GM12875 (cell line): ENCODE results near the gene CD83.

Experiments
- H3K4me3 ChIP-seq: one replicate; pipeline ENCODE4 v1.5.1; 2011; ENCODE audit warnings: low read depth, low read length, control low read depth
- TF ChIP-seq, protein P1 (sequence below): IDR thresholded peaks from 2 replicates; pipeline ENCODE4 v1.5.1; 2011; ENCODE audit warnings: low read depth, mild to moderate bottlenecking, control low read depth, inconsistent platforms, low read length, moderate library complexity, borderline replicate concordance; ENCODE audit not compliant: insufficient read depth

Gene CD83

DNA sequence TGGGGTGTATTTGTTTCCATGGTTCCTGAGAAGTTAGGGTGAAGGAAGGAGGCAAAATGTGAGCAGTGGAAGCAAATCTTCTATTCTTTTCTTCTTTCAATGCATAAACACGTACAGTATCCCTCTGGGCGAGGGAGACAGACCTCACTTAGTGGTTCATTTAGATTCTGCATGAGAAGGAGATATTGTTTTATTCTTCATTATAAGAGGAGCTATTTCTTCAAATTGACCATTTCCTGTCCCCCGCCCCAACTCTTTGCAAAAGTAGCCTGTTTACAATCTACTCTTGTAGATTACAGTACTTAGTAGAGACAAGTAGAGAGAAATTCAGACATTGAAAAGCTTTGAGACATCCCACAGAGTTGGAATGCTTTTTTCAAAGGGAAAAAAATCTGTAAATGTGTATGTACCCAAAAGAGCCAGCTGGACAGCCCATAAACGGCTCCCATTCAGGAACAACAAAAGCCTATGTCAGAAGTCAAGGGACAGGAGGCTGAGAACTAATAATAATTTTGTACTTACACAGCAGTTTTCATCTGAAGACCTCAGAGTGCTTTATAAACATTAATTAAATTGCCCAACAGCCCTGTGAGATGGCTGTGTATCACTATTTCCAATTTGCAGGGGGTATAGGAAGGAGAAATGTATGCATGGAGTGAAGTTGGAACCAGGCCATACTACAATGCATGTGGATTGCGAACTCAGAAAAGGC is 23.9 kb downstream of the CD83 start:
- TF ChIP-seq, protein P1, sequence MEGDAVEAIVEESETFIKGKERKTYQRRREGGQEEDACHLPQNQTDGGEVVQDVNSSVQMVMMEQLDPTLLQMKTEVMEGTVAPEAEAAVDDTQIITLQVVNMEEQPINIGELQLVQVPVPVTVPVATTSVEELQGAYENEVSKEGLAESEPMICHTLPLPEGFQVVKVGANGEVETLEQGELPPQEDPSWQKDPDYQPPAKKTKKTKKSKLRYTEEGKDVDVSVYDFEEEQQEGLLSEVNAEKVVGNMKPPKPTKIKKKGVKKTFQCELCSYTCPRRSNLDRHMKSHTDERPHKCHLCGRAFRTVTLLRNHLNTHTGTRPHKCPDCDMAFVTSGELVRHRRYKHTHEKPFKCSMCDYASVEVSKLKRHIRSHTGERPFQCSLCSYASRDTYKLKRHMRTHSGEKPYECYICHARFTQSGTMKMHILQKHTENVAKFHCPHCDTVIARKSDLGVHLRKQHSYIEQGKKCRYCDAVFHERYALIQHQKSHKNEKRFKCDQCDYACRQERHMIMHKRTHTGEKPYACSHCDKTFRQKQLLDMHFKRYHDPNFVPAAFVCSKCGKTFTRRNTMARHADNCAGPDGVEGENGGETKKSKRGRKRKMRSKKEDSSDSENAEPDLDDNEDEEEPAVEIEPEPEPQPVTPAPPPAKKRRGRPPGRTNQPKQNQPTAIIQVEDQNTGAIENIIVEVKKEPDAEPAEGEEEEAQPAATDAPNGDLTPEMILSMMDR: no peak
- no peak overlapping the region for H3K4me3 ChIP-seq

DNA sequence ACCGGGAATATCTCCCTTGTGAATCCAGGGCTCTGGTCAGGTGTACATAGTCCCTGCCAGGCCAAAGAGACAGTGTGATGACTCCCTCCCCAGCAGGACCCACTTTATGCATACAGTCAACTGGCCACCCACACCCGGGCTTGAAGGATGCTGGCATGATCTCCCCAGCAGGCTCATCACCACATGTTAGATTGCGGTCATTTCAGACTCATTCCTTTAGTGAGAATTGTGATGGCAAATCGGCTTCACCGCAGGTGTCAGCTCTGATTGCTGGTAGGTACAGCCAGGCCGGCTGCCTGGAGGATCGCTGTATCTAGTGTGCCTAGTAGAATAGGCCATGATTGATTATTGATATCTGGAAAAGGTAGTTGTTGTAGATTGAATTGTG is 24.5 kb downstream of the CD83 start:
- TF ChIP-seq, protein P1: no peak
- no peak overlapping the region for H3K4me3 ChIP-seq

DNA sequence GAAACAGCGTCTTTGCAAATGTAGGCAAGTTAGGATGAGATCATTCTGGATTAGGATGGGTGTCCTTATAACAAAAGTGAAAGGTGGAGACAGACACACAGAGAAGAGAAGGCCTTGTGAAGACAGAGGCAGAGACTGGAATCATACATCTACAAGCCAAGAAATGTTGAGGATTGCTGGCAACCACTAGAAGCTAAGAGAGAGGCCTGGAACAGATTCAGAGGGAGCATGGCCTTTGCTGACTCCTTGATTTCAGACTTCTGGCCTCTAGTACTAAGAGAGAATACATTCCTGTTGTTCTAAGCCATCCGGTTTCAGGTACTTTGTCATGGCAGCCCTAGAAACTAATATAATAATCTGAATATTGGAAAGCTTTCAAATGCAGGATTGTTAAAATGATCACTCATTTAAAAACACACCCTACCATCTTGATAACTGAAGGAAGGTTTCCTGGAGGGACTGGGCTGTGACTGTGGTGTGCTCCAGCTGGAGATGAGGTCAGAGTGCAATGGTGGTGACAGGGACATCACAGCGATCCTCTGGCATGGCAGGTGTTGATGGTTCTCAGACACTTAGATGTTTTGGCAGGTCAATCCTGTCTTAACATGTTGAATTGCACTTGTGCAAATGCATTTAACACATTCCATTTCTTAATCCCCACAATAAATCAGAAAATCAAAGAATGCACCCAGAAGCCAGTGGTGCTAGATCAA is 25.1 kb downstream of the CD83 start:
- TF ChIP-seq, protein P1: no peak
- no peak overlapping the region for H3K4me3 ChIP-seq

DNA sequence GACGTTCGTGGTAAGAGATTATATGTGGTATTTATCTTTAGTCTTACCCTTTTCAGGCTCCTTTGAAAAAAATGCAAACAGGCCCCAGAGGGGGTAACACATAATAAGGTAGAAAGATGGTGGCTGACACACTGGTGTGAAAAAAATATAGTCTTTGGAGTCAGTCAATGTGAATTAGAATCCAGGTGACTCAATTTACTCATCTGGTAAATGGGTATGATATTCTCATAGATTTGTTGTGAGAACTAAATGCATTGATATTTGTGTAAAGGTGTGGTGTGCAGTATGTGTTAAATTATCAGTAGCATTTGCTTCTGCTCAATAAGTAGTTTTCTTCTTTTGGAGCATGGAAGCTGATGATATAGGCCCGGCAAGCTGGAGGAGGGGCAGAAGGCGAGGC is 25.7 kb downstream of the CD83 start:
- TF ChIP-seq, protein P1: no peak

DNA sequence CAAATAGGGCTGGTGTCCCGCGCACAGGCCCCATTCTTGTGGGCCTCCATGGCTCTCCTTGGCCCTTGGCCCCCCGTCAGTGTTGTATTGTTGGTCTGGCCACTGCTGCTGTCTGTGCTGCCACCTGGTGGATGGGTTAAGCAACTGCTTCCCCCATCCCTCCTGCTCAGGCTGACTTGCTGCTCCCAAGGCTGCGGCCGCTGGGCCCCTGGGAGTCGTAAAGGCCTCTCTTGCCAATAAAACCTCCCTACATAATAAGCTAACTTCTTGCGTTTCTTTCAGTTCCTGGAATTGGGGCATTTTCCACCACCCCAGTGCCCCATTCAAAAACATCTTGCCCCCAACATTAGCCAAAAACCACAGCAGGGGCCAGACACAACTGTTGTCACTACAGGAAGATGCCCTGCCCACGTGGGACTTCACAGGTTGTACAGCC is 27.1 kb downstream of the CD83 start:
- TF ChIP-seq, protein P1: peak; percentile 93
- no peak overlapping the region for H3K4me3 ChIP-seq

More for the DNA sequence above, 25.7 kb downstream of the CD83 start:
- H3K4me3 ChIP-seq: no peak overlapping the region

DNA sequence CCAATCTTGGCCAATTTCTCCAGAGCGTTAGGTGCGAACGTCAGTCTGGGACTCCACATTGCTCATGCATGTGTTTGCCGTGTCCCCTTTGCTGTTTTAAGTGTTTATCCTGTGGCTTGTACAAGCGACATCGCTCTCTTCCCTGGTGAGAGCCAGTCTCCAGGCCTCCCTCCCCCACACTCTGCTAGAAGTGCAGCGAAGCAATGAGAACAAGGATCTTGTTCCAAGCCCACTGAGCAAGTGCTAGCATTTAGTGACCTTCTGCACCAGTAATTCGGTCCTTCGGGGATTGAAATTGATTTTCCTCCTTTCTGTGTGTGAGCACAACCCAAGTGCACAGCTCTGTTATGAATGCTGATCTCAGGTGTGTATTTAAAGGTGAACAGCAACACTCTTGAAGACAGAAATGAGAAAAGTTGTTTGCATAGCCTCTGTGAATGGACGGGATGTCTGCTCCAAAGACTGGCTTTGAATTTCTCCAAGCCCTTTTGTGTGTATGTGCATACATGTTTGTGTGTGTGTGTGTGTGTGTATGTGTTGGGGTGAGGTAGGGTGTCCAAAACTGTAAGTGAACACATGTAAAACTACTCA is 29.0 kb downstream of the CD83 start:
- TF ChIP-seq, protein P1: no peak
- H3K4me3 ChIP-seq: no peak overlapping the region
